ENCODE data around the gene RBMS3.

RBMS3 gene

GRCh38 chr3:29291260-29291981, 10.6 kb downstream of the RBMS3 start:
- H3K9ac ChIP-seq (ENCODE audit: low read depth, low read length): no peak overlapping the region
- no peaks in the 10 kb centered on the region for H3K27me3 ChIP-seq (ENCODE audit: control insufficient read depth, insufficient read depth, low read length)
- H3K9me3 ChIP-seq (replicated peaks; ENCODE audit: low read length): no peaks in the 10 kb centered on the region
- H3K4me3 ChIP-seq (ENCODE audit: low read length): no peak overlapping the region
- H3K4me2 ChIP-seq (ENCODE audit: low read length): no peak overlapping the region
- H3K36me3 ChIP-seq (ENCODE audit: insufficient read depth, low read length): no peaks in the 10 kb centered on the region
- peaks cover 30% of the 10 kb centered on the region for H3K4me1 ChIP-seq (ENCODE audit: control insufficient read depth, insufficient read depth, low read length)

- peaks cover 27% of the 10 kb centered on the region for H3K4me1 ChIP-seq (ENCODE audit: control insufficient read depth, insufficient read depth, low read length)
- no peak overlapping the region for H3K4me2 ChIP-seq (ENCODE audit: low read length)
- H3K9me3 ChIP-seq (replicated peaks; ENCODE audit: low read length): no peaks in the 10 kb centered on the region
- no peaks in the 10 kb centered on the region for H3K36me3 ChIP-seq (ENCODE audit: insufficient read depth, low read length)
- no peak overlapping the region for H3K9ac ChIP-seq (ENCODE audit: low read depth, low read length)
- no peaks in the 10 kb centered on the region for H3K27me3 ChIP-seq (ENCODE audit: control insufficient read depth, insufficient read depth, low read length)
- H3K4me3 ChIP-seq (ENCODE audit: low read length): no peak overlapping the region
These were observed 11.1 kb downstream of the RBMS3 start for GRCh38 chr3:29291982-29292363.

- Histone ChIP-seq H3K4me1 (ENCODE audit: control insufficient read depth, insufficient read depth, low read length) (peaks cover 13% of the 10 kb centered on the region), H3K4me3 (ENCODE audit: low read length) (no peak overlapping the region), H3K27me3 (ENCODE audit: control insufficient read depth, insufficient read depth, low read length) (no peaks in the 10 kb centered on the region), H3K4me2 (ENCODE audit: low read length) (no peak overlapping the region), H3K36me3 (ENCODE audit: insufficient read depth, low read length) (no peaks in the 10 kb centered on the region), H3K9me3 (replicated peaks; ENCODE audit: low read length) (no peaks in the 10 kb centered on the region), H3K9ac (ENCODE audit: low read depth, low read length) (no peak overlapping the region)
These were observed 12.6 kb downstream of the RBMS3 start for GRCh38 chr3:29293421-29293820.

GRCh38 chr3:29297998-29298397, 17.1 kb downstream of the RBMS3 start:
- H3K27me3 ChIP-seq (ENCODE audit: control insufficient read depth, insufficient read depth, low read length): no peaks in the 10 kb centered on the region
- H3K4me1 ChIP-seq (ENCODE audit: control insufficient read depth, insufficient read depth, low read length): no peaks in the 10 kb centered on the region
- no peak overlapping the region for H3K4me3 ChIP-seq (ENCODE audit: low read length)
- H3K36me3 ChIP-seq (ENCODE audit: insufficient read depth, low read length): no peaks in the 10 kb centered on the region
- no peak overlapping the region for H3K9ac ChIP-seq (ENCODE audit: low read depth, low read length)
- no peaks in the 10 kb centered on the region for H3K9me3 ChIP-seq (replicated peaks; ENCODE audit: low read length)
- no peak overlapping the region for H3K4me2 ChIP-seq (ENCODE audit: low read length)

GRCh38 chr3:29301332-29302019, 20.6 kb downstream of the RBMS3 start:
- no peaks in the 10 kb centered on the region for H3K4me1 ChIP-seq (ENCODE audit: control insufficient read depth, insufficient read depth, low read length)
- no peaks in the 10 kb centered on the region for H3K9me3 ChIP-seq (replicated peaks; ENCODE audit: low read length)
- H3K4me3 ChIP-seq (ENCODE audit: low read length): no peak overlapping the region
- H3K27me3 ChIP-seq (ENCODE audit: control insufficient read depth, insufficient read depth, low read length): no peaks in the 10 kb centered on the region
- H3K9ac ChIP-seq (ENCODE audit: low read depth, low read length): no peak overlapping the region
- no peak overlapping the region for H3K4me2 ChIP-seq (ENCODE audit: low read length)
- H3K36me3 ChIP-seq (ENCODE audit: insufficient read depth, low read length): peaks cover 11% of the 10 kb centered on the region

- Histone ChIP-seq H3K27me3 (ENCODE audit: control insufficient read depth, insufficient read depth, low read length) (no peaks in the 10 kb centered on the region), H3K9ac (ENCODE audit: low read depth, low read length) (no peak overlapping the region), H3K4me2 (ENCODE audit: low read length) (no peak overlapping the region), H3K4me3 (ENCODE audit: low read length) (no peak overlapping the region), H3K36me3 (ENCODE audit: insufficient read depth, low read length) (peaks cover 11% of the 10 kb centered on the region), H3K4me1 (ENCODE audit: control insufficient read depth, insufficient read depth, low read length) (no peaks in the 10 kb centered on the region), H3K9me3 (replicated peaks; ENCODE audit: low read length) (no peaks in the 10 kb centered on the region)
These were observed 21.7 kb downstream of the RBMS3 start for GRCh38 chr3:29302619-29303018.

GRCh38 chr3:29307295-29307694, 26.4 kb downstream of the RBMS3 start:
- H3K4me2 ChIP-seq (ENCODE audit: low read length): no peak overlapping the region
- no peaks in the 10 kb centered on the region for H3K27me3 ChIP-seq (ENCODE audit: control insufficient read depth, insufficient read depth, low read length)
- no peak overlapping the region for H3K4me3 ChIP-seq (ENCODE audit: low read length)
- peaks cover 11% of the 10 kb centered on the region for H3K36me3 ChIP-seq (ENCODE audit: insufficient read depth, low read length)
- no peaks in the 10 kb centered on the region for H3K9me3 ChIP-seq (replicated peaks; ENCODE audit: low read length)
- no peak overlapping the region for H3K9ac ChIP-seq (ENCODE audit: low read depth, low read length)
- H3K4me1 ChIP-seq (ENCODE audit: control insufficient read depth, insufficient read depth, low read length): no peaks in the 10 kb centered on the region

GRCh38 chr3:29310865-29311264, 30.0 kb downstream of the RBMS3 start:
- no peaks in the 10 kb centered on the region for H3K36me3 ChIP-seq (ENCODE audit: insufficient read depth, low read length)

GRCh38 chr3:29311795-29312194, 30.9 kb downstream of the RBMS3 start:
- no peaks in the 10 kb centered on the region for H3K9me3 ChIP-seq (replicated peaks; ENCODE audit: low read length)
- peaks cover 4% of the 10 kb centered on the region for H3K4me1 ChIP-seq (ENCODE audit: control insufficient read depth, insufficient read depth, low read length)
- no peak overlapping the region for H3K4me3 ChIP-seq (ENCODE audit: low read length)
- H3K4me2 ChIP-seq (ENCODE audit: low read length): no peak overlapping the region
- H3K9ac ChIP-seq (ENCODE audit: low read depth, low read length): no peak overlapping the region
- no peaks in the 10 kb centered on the region for H3K27me3 ChIP-seq (ENCODE audit: control insufficient read depth, insufficient read depth, low read length)
- H3K36me3 ChIP-seq (ENCODE audit: insufficient read depth, low read length): no peaks in the 10 kb centered on the region

More at GRCh38 chr3:29310865-29311264, 30.0 kb downstream of the RBMS3 start:
- no peaks in the 10 kb centered on the region for H3K27me3 ChIP-seq (ENCODE audit: control insufficient read depth, insufficient read depth, low read length)
- H3K4me2 ChIP-seq (ENCODE audit: low read length): no peak overlapping the region
- no peaks in the 10 kb centered on the region for H3K9me3 ChIP-seq (replicated peaks; ENCODE audit: low read length)
- peaks cover 4% of the 10 kb centered on the region for H3K4me1 ChIP-seq (ENCODE audit: control insufficient read depth, insufficient read depth, low read length)
- no peak overlapping the region for H3K4me3 ChIP-seq (ENCODE audit: low read length)
- H3K9ac ChIP-seq (ENCODE audit: low read depth, low read length): no peak overlapping the region

GRCh38 chr3:29312395-29312794, 31.5 kb downstream of the RBMS3 start:
- Histone ChIP-seq H3K9ac (ENCODE audit: low read depth, low read length) (no peak overlapping the region), H3K4me1 (ENCODE audit: control insufficient read depth, insufficient read depth, low read length) (peaks cover 4% of the 10 kb centered on the region), H3K36me3 (ENCODE audit: insufficient read depth, low read length) (no peaks in the 10 kb centered on the region), H3K9me3 (replicated peaks; ENCODE audit: low read length) (no peaks in the 10 kb centered on the region), H3K4me2 (ENCODE audit: low read length) (no peak overlapping the region), H3K27me3 (ENCODE audit: control insufficient read depth, insufficient read depth, low read length) (no peaks in the 10 kb centered on the region), H3K4me3 (ENCODE audit: low read length) (no peak overlapping the region)

- Histone ChIP-seq H3K9me3 (replicated peaks; ENCODE audit: low read length) (no peaks in the 10 kb centered on the region), H3K27me3 (ENCODE audit: control insufficient read depth, insufficient read depth, low read length) (no peaks in the 10 kb centered on the region), H3K9ac (ENCODE audit: low read depth, low read length) (no peak overlapping the region), H3K36me3 (ENCODE audit: insufficient read depth, low read length) (no peaks in the 10 kb centered on the region), H3K4me1 (ENCODE audit: control insufficient read depth, insufficient read depth, low read length) (peaks cover 4% of the 10 kb centered on the region), H3K4me3 (ENCODE audit: low read length) (no peak overlapping the region), H3K4me2 (ENCODE audit: low read length) (no peak overlapping the region)
These were observed 32.1 kb downstream of the RBMS3 start for GRCh38 chr3:29312960-29313452.
